ENCODE results near the gene ZNF692. TPM values are rescaled to one million over a fixed set of nuclear protein-coding genes. Genes with fewer than 3 reads are reported as not detected.

ZNF692 gene
- total RNA-seq, 1 experiment from 2014 or later, result 40.1 TPM

GRCh38 chr1:248873993-248874533 is 15.2 kb upstream of the ZNF692 start:
- no peak overlapping the region for H2BK20ac ChIP-seq (ENCODE audit: low read depth, low read length, poor library complexity, severe bottlenecking)
- H4K20me1 ChIP-seq (ENCODE audit: control insufficient read depth, insufficient read depth, insufficient read length), result no peaks in the 10 kb centered on the region
- no peak overlapping the region for H3K56ac ChIP-seq (ENCODE audit: insufficient read length, low read depth, low read length)
- TF ChIP-seq, protein P1, sequence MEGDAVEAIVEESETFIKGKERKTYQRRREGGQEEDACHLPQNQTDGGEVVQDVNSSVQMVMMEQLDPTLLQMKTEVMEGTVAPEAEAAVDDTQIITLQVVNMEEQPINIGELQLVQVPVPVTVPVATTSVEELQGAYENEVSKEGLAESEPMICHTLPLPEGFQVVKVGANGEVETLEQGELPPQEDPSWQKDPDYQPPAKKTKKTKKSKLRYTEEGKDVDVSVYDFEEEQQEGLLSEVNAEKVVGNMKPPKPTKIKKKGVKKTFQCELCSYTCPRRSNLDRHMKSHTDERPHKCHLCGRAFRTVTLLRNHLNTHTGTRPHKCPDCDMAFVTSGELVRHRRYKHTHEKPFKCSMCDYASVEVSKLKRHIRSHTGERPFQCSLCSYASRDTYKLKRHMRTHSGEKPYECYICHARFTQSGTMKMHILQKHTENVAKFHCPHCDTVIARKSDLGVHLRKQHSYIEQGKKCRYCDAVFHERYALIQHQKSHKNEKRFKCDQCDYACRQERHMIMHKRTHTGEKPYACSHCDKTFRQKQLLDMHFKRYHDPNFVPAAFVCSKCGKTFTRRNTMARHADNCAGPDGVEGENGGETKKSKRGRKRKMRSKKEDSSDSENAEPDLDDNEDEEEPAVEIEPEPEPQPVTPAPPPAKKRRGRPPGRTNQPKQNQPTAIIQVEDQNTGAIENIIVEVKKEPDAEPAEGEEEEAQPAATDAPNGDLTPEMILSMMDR (conservative IDR thresholded peaks at IDR 0.05), result no peak
- Mint-ChIP-seq H3K27ac (peak overlapping the region; percentile 97 to 98 (median 97)), H3K27me3 (ENCODE audit: low read depth) (peaks cover 9% of the 10 kb centered on the region), H3K9me3 (peaks cover 2 to 7% of the 10 kb centered on the region in 2 experiments; a peak in 2 of 5 replicates), H3K36me3 (ENCODE audit: insufficient read depth in 1 of 3, low read depth in 3 of 3) (no peaks in the 10 kb centered on the region; a peak in 1 of 7 replicates), H3K4me3 (peak overlapping the region; percentile 95 to 97), H3K4me1 (peaks cover 5 to 11% of the 10 kb centered on the region in 2 experiments; a peak in 2 of 4 replicates)
- DNase-seq, result peak; percentile 87
- no peak overlapping the region for H4K5ac ChIP-seq (ENCODE audit: insufficient read length, low read depth, low read length)
- no peak overlapping the region for H2BK5ac ChIP-seq (ENCODE audit: insufficient read length, low read length)
- no peaks in the 10 kb centered on the region for H3K79me1 ChIP-seq (ENCODE audit: insufficient read depth, low read depth, low read length, poor library complexity, severe bottlenecking)
- no peak overlapping the region for H3T11ph ChIP-seq (ENCODE audit: low read length)
- no peak overlapping the region for H3K27ac ChIP-seq (ENCODE audit: insufficient read length, low read depth, low read length)
- H4K8ac ChIP-seq (replicated peaks; ENCODE audit: insufficient read length, low read depth, low read length), result no peak overlapping the region
- no peak overlapping the region for H3K4ac ChIP-seq (ENCODE audit: low read depth, low read length)
- no peak overlapping the region for H3K23ac ChIP-seq (ENCODE audit: insufficient read length, low read depth, low read length)
- no peak overlapping the region for H2BK15ac ChIP-seq (ENCODE audit: low read depth, low read length)
- no peak overlapping the region for H3K14ac ChIP-seq (ENCODE audit: insufficient read depth, low read length)
- no peak overlapping the region for H3K18ac ChIP-seq (ENCODE audit: insufficient read length, low read depth, low read length)
- H3K23me2 ChIP-seq (ENCODE audit: insufficient read length, low read depth, low read length, poor library complexity, severe bottlenecking), result no peaks in the 10 kb centered on the region
- H2AFZ ChIP-seq (ENCODE audit: low read length), result no peak overlapping the region
- H2BK120ac ChIP-seq (ENCODE audit: low read depth, low read length, poor library complexity, severe bottlenecking), result no peak overlapping the region
- H3K4me2 ChIP-seq (ENCODE audit: insufficient read depth, insufficient read length, low read length), result peak overlapping the region; percentile 57
- peak overlapping the region; percentile 29 for H3K9ac ChIP-seq (ENCODE audit: extremely low read depth, insufficient read length, low read length)
- H4K91ac ChIP-seq (ENCODE audit: insufficient read length, low read depth, low read length), result no peak overlapping the region
- no peak overlapping the region for H2AK5ac ChIP-seq (ENCODE audit: insufficient read length, low read length)
- no peaks in the 10 kb centered on the region for H3K27me3 ChIP-seq (ENCODE audit: insufficient read depth, low read length)
- no peak overlapping the region for H2BK12ac ChIP-seq (ENCODE audit: insufficient read length, low read depth, low read length)
- no CpG with 5 or more reads among the region's 23 CpGs for WGBS (ENCODE audit: extremely low coverage, insufficient read length, low lambda C conversion rate)
- no peaks in the 10 kb centered on the region for H3K9me3 ChIP-seq (ENCODE audit: control insufficient read depth, low read depth, low read length)
- H3K79me2 ChIP-seq (ENCODE audit: insufficient read depth, low read length), result no peaks in the 10 kb centered on the region
- H3K4me1 ChIP-seq (ENCODE audit: insufficient read depth, low read length), result no peaks in the 10 kb centered on the region

All from H9 (cell line).